ENCODE results near the gene UBALD2. TPM values are rescaled to one million over a fixed set of nuclear protein-coding genes. Genes with fewer than 3 reads are reported as not detected.
A peak's percentile ranks its signal among the peaks of the same experiment; 100 is the strongest.

Gene UBALD2
- total RNA-seq, 2 donors from 2014 or later = 21.3 to 30.8 TPM

- ATAC-seq = no peak
- no peak for DNase-seq
- intact Hi-C loops (cut with DNase I) = loop anchor here in 1 of 2 donors (10.0 kb wide), 1 partner anchor 89 kb away; no protein-coding TSS in a partner anchor
These were observed 8.4 kb downstream of the UBALD2 start for GRCh38 chr17:76273445-76274111.

DNA sequence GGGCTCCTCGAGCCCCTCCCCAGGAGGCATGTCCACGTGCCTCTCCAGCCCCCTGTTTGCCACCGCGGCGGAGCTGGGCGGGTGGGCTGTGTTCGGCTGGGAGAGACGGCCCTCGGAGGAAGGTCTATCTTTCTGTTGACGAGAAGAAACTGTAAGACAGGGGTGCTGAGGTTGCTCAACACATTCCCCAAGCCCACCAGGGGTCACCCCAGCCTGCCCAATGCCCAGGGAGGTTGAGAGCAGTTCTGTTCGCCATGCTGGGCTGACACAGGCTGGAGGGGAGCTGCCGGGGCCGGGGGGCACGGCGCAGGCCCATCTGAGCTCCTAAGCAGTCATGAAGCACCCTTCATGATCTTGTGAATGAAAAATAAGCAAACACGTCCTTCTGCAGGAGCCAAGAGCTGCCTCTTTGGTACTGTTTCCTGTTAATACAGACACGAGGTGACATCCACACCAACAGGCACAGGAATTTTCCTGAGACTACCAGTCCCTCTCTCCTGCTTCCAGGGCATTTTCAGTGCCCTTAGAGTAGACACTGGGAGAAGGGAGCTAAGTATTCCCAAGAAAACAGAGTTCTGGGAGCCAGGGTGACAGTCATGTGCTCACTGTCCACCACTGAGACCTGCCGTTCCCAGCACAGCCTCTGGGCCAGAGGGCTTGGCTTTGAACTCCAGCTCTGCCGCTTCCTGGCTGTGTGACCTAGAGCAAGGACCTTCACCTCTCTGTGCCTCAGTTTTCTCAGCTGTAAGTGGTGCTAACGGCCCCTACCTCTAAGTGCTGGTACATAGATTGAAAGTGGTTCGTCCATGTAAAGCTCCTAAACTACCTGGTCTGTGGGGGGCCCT is 9.2 kb downstream of the UBALD2 start:
- DNase-seq = no peak
- ATAC-seq = peak in 1 of 2 donors; percentile 13
- intact Hi-C loops (cut with DNase I) = loop anchor here in 1 of 2 donors (10.0 kb wide), 1 partner anchor 90 kb away; no protein-coding TSS in a partner anchor

- ATAC-seq (peak in 1 of 2 donors; percentile 4), DNase-seq (no peak)
- intact Hi-C loops (cut with DNase I) = loop anchor here (5.0 to 10.0 kb wide), 3 partner anchors 91 to 153 kb away; no protein-coding TSS in a partner anchor
These were observed 10.4 kb downstream of the UBALD2 start for GRCh38 chr17:76275382-76276068.

DNA sequence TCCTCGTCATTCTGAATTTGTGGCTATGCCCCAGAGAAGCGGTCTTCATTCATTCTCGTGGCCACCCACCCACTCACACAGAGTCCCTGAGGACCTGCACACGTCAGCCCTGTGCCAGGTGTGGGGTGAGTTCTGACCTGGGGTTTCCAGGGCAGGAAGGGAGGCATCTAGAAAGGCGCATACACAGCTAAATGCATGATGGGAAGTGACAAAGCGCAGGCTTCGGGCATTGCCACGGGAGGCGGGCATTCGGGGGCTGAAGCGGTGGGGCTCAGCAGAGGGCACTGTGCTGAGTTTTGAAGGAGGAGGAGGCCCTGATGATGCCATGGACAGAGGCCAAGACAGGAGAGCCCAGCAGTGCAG is 10.9 kb downstream of the UBALD2 start:
- DNase-seq (no peak), ATAC-seq (no peak)
- intact Hi-C loops (cut with DNase I) = loop anchor here (5.0 to 10.0 kb wide), 3 partner anchors 91 to 154 kb away; no protein-coding TSS in a partner anchor

- ATAC-seq (no peak), DNase-seq (no peak)
- intact Hi-C loops (cut with DNase I) = loop anchor here (5.0 to 10.0 kb wide), 3 partner anchors 92 to 154 kb away; no protein-coding TSS in a partner anchor
These were observed 11.5 kb downstream of the UBALD2 start for GRCh38 chr17:76276461-76277299.

GRCh38 chr17:76277300-76278267 is 12.4 kb downstream of the UBALD2 start:
- no peak for ATAC-seq
- DNase-seq = no peak
- intact Hi-C loops (cut with DNase I) = loop anchor here (5.0 to 10.0 kb wide), 3 partner anchors 93 to 155 kb away; no protein-coding TSS in a partner anchor

DNA sequence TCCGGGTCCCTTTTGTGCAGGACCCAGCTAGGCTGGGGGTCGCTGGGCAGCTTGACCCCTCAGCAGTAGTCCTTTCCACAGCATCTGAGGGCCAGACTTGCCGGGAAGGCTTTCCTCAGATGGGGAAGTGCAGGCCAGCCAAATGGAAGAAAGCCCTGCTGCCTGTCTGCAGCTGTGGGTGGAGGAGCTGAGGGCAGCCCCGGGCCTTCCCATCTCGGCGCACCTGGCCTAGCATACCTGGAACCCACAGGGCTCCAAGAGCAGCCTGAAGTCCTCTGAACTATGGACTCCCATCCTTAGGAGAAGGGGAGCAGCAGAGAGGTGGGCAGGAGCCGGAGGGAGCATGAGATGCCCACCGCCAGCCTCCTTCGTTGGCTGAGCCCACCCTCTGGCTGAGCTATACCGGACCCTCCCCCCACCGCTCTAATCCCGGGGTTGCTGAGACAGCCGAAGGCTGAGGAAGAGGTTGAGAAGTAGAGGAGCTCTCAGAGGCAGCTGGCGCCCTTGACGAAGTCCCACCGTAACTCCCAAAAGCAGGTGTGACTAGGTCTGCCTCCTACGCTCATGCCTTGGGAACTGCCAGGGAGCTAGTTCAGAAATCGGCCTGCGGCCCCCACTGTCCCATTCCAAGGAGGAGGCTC is 13.2 kb downstream of the UBALD2 start:
- DNase-seq = no peak
- intact Hi-C loops (cut with DNase I) = loop anchor here (5.0 to 10.0 kb wide), 3 partner anchors 94 to 156 kb away; no protein-coding TSS in a partner anchor
- no peak for ATAC-seq

DNA sequence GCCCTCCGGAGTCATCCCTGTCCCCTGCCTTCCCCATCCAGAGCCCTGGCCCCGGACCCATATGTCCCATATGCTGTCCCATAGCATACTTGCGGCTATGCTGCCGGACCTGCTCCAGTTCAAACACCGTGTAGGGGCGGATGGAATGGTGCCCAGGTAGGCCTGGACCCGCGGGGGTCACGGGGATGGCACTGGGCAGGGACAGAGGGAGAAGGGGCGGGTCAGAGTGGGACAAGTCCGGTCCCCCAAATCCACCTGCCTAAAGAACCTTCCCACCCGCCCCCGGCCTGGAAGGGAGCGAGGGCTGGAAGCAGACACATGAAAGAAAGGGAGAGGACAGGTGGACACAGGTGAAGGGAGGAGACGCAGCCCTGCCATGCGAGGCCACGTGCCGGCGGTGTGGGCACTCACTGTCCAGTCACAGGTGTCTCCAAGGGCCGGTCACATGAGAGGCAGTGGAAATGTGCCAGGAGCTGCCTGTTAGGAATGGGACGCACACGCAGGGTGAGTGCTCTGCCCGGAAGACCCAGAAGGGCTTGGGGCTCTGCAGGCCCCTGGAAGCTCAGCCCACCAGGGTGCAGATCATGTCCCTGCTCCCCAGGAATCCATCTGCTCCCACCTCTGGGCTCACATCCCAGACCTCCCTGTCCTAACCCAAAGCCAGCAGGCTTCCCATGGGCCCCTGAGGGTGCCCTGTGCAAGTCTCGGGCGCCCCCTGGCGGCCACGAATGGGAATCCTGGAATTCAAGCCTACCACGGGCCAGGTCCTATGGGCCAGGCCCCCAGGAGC is 14.0 kb downstream of the UBALD2 start:
- intact Hi-C loops (cut with DNase I) = loop anchor here (1.0 to 10.0 kb wide), 4 partner anchors 94 to 158 kb away; no protein-coding TSS in a partner anchor
- DNase-seq (peak; percentile 90), ATAC-seq (peak; percentile 87 to 88)

GRCh38 chr17:76279742-76280287 is 14.7 kb downstream of the UBALD2 start:
- intact Hi-C loops (cut with DNase I) = loop anchor here (1.0 to 10.0 kb wide), 4 partner anchors 95 to 159 kb away; no protein-coding TSS in a partner anchor
- DNase-seq (no peak), ATAC-seq (no peak)

GRCh38 chr17:76280650-76281049 is 15.5 kb downstream of the UBALD2 start:
- ATAC-seq = no peak
- intact Hi-C loops (cut with DNase I) = no loop called here
- no peak for DNase-seq

- intact Hi-C loops (cut with DNase I) = no loop called here
- peak; percentile 21 to 38 for ATAC-seq
- no peak for DNase-seq
These were observed 16.6 kb downstream of the UBALD2 start for GRCh38 chr17:76281573-76282371.

DNA sequence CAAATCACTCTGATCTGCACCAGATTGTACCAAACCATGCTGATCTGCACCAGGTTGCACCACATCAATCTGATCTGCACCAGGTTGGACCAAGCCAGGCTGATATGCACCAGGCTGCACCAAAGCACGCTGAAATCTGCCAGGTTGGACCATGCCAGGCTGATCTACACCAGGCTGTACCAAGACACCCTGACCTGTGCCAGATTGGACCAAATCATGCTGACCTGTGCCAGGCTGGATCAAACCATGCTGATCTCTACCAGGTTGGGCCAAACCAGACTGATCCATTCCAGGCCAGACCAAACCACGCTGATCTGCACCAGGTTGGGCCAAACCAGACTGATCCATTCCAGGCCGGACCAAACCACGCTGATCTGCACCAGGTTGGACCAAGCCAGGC is 27.4 kb downstream of the UBALD2 start:
- ATAC-seq = no peak
- DNase-seq = no peak
- intact Hi-C loops (cut with DNase I) = loop anchor here in 1 of 2 donors (10.0 kb wide), 1 partner anchor 278 kb away; no protein-coding TSS in a partner anchor

GRCh38 chr17:76293106-76293505 is 28.0 kb downstream of the UBALD2 start:
- ATAC-seq = no peak
- DNase-seq = no peak
- intact Hi-C loops (cut with DNase I) = loop anchor here in 1 of 2 donors (10.0 kb wide), 1 partner anchor 278 kb away; no protein-coding TSS in a partner anchor

DNA sequence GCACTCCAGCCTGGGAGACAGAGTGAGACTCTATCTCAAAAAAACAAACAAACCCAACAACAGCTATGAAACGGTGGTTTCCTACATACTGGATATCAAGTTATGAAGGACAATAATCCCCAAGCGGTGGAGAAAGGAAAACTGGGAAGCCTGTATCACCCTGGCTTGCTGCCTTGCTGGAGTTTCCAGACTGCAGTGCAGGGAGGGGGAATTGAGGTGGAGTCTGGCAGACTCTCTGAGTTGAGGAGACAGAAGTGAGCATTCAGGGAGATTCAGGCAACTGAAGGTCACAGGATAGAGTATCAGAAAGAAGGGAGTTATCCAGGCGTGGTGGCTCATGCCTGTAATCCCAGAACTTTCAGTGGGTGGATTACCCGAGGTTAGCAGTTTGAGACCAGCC is 31.0 kb downstream of the UBALD2 start:
- intact Hi-C loops (cut with DNase I) = loop anchor here (5.0 to 10.0 kb wide), 2 partner anchors 174 to 281 kb away; no protein-coding TSS in a partner anchor
- DNase-seq (no peak), ATAC-seq (peak; percentile 52 to 66)

GRCh38 chr17:76296889-76297288 is 31.7 kb downstream of the UBALD2 start:
- intact Hi-C loops (cut with DNase I) = loop anchor here (5.0 to 10.0 kb wide), 2 partner anchors 175 to 282 kb away; no protein-coding TSS in a partner anchor
- ATAC-seq = no peak
- no peak for DNase-seq

Data from left cardiac atrium (tissue), 4 donors.